Karpas-422 (cell line): ENCODE measurements around the gene OPCML. TPM values are rescaled to one million over a fixed set of nuclear protein-coding genes. Genes with fewer than 3 reads are reported as not detected.

ENCODE experiments used
- DNase-seq: peaks from one replicate; pipeline ENCODE4 v3.0.0-alpha.2; 2015
- H2AFZ ChIP-seq: fragments of 200-600 bp; sonication (generic); 2 replicates; pipeline ENCODE4 v1.6.1; 2014; ENCODE audit warnings: antibody characterized with exemption, low read length, mixed read lengths
- H3K27ac ChIP-seq: fragments of 200-600 bp; sonication (generic); 2 replicates; pipeline ENCODE4 v1.5.1; 2014; ENCODE audit warnings: mild to moderate bottlenecking, low read length, moderate library complexity
- H3K27me3 ChIP-seq: fragments of 200-600 bp; sonication (generic); 2 replicates; pipeline ENCODE4 v1.6.1; 2014; ENCODE audit warnings: low read length, mixed read lengths
- H3K36me3 ChIP-seq: fragments of 200-600 bp; sonication (generic); 2 replicates; pipeline ENCODE4 v1.6.1; 2014; ENCODE audit warnings: low read length, mixed read lengths; ENCODE audit not compliant: insufficient read depth
- H3K4me1 ChIP-seq: fragments of 200-600 bp; sonication (generic); 2 replicates; pipeline ENCODE4 v1.6.1; 2014; ENCODE audit warnings: mild to moderate bottlenecking, low read length, mixed read lengths
- H3K4me2 ChIP-seq: fragments of 200-600 bp; sonication (generic); 2 replicates; pipeline ENCODE4 v1.6.1; 2014; ENCODE audit warnings: low read length, low read depth, mild to moderate bottlenecking; ENCODE audit not compliant: poor library complexity, severe bottlenecking
- H3K4me3 ChIP-seq: fragments of 200-600 bp; sonication (generic); 2 replicates; pipeline ENCODE4 v1.5.1; 2014; ENCODE audit warnings: mild to moderate bottlenecking, antibody characterized with exemption, low read length, mixed read lengths
- H3K79me2 ChIP-seq: fragments of 200-600 bp; sonication (generic); 2 replicates; pipeline ENCODE4 v1.6.1; 2014; ENCODE audit warnings: mild to moderate bottlenecking, low read length, mixed read lengths
- H3K9ac ChIP-seq: fragments of 200-600 bp; sonication (generic); 2 replicates; pipeline ENCODE4 v1.6.0; 2014; ENCODE audit warnings: low read length
- H3K9me2 ChIP-seq: fragments of 200-600 bp; sonication (generic), shearing (Covaris generic); replicated peaks from 2 replicates; pipeline ENCODE4 v1.6.0; 2014; ENCODE audit warnings: mild to moderate bottlenecking, low read length, moderate library complexity; ENCODE audit not compliant: insufficient read depth
- H3K9me3 ChIP-seq: fragments of 300-700, 200-600 bp; sonication (generic); 2 replicates; pipeline ENCODE4 v1.6.1; 2014; ENCODE audit warnings: low read length, mixed read lengths
- H4K20me1 ChIP-seq: fragments of 200-600 bp; sonication (generic); 2 replicates; pipeline ENCODE4 v1.6.1; 2014; ENCODE audit warnings: mild to moderate bottlenecking, antibody characterized with exemption, low read length, low read depth; ENCODE audit not compliant: insufficient read depth
- total RNA-seq: library from RNA; depleted of rRNA; stranded (reverse); fragments of >200 nt; shearing (Covaris generic); gene quantifications from 2 replicates; pipeline ENCODE4 v1.2.3, GENCODE V29; 2014; ENCODE audit warnings: low replicate concordance

OPCML gene
- total RNA-seq, 1 experiment from 2014 or later = not detected

GRCh38 chr11:133530501-133530835, 1.8 kb downstream of the OPCML start:
- Histone ChIP-seq H3K9me2 (no peaks in the 10 kb centered on the region), H3K4me1 (no peaks in the 10 kb centered on the region), H4K20me1 (no peaks in the 10 kb centered on the region)

GRCh38 chr11:133529807-133530500, 2.3 kb downstream of the OPCML start:
- Histone ChIP-seq H3K36me3 (no peaks in the 10 kb centered on the region), H3K4me1 (no peaks in the 10 kb centered on the region), H3K9me3 (no peaks in the 10 kb centered on the region), H3K79me2 (no peaks in the 10 kb centered on the region), H3K9ac (no peak overlapping the region), H3K27ac (no peak overlapping the region), H2AFZ (no peak overlapping the region), H3K9me2 (no peaks in the 10 kb centered on the region), H3K4me3 (no peak overlapping the region), H3K27me3 (no peaks in the 10 kb centered on the region), H3K4me2 (no peak overlapping the region), H4K20me1 (no peaks in the 10 kb centered on the region)
- no peak for DNase-seq

More at GRCh38 chr11:133530501-133530835, 1.8 kb downstream of the OPCML start:
- no peak overlapping the region for H3K4me2 ChIP-seq
- no peaks in the 10 kb centered on the region for H3K27me3 ChIP-seq
- no peak overlapping the region for H3K9ac ChIP-seq
- H3K9me3 ChIP-seq = no peaks in the 10 kb centered on the region
- H3K36me3 ChIP-seq = no peaks in the 10 kb centered on the region
- no peaks in the 10 kb centered on the region for H3K79me2 ChIP-seq
- no peak overlapping the region for H3K27ac ChIP-seq
- H2AFZ ChIP-seq = no peak overlapping the region
- no peak for DNase-seq
- H3K4me3 ChIP-seq = no peak overlapping the region

- Histone ChIP-seq H3K79me2 (no peaks in the 10 kb centered on the region), H3K9ac (no peak overlapping the region), H3K4me3 (no peak overlapping the region), H3K4me2 (no peak overlapping the region), H4K20me1 (no peaks in the 10 kb centered on the region), H3K9me3 (no peaks in the 10 kb centered on the region), H3K36me3 (no peaks in the 10 kb centered on the region), H3K4me1 (no peaks in the 10 kb centered on the region), H3K27ac (no peak overlapping the region), H3K9me2 (no peaks in the 10 kb centered on the region), H2AFZ (no peak overlapping the region), H3K27me3 (no peaks in the 10 kb centered on the region)
- DNase-seq = no peak
Observed at GRCh38 chr11:133526790-133527189, 5.5 kb downstream of the OPCML start.

GRCh38 chr11:133525976-133526375, 6.3 kb downstream of the OPCML start:
- Histone ChIP-seq H3K9ac (no peak overlapping the region), H4K20me1 (no peaks in the 10 kb centered on the region), H3K9me2 (no peaks in the 10 kb centered on the region), H3K4me3 (no peak overlapping the region), H3K27ac (no peak overlapping the region), H3K4me1 (no peaks in the 10 kb centered on the region), H3K9me3 (no peaks in the 10 kb centered on the region), H3K4me2 (no peak overlapping the region), H2AFZ (no peak overlapping the region), H3K79me2 (no peaks in the 10 kb centered on the region), H3K36me3 (no peaks in the 10 kb centered on the region), H3K27me3 (no peaks in the 10 kb centered on the region)
- DNase-seq = no peak

GRCh38 chr11:133524488-133524887, 7.8 kb downstream of the OPCML start:
- Histone ChIP-seq H3K4me3 (no peak overlapping the region), H3K27me3 (no peaks in the 10 kb centered on the region), H3K27ac (no peak overlapping the region), H3K4me2 (no peak overlapping the region), H3K9ac (no peak overlapping the region), H2AFZ (no peak overlapping the region), H3K9me3 (no peaks in the 10 kb centered on the region), H3K36me3 (no peaks in the 10 kb centered on the region), H3K4me1 (no peaks in the 10 kb centered on the region), H3K9me2 (no peaks in the 10 kb centered on the region), H3K79me2 (no peaks in the 10 kb centered on the region), H4K20me1 (no peaks in the 10 kb centered on the region)
- no peak for DNase-seq

GRCh38 chr11:133522344-133522743, 10.0 kb downstream of the OPCML start:
- no peaks in the 10 kb centered on the region for H3K9me2 ChIP-seq
- no peak overlapping the region for H3K27ac ChIP-seq
- H3K4me1 ChIP-seq = no peaks in the 10 kb centered on the region
- no peak for DNase-seq
- no peaks in the 10 kb centered on the region for H3K9me3 ChIP-seq
- no peaks in the 10 kb centered on the region for H4K20me1 ChIP-seq
- no peak overlapping the region for H3K9ac ChIP-seq
- no peaks in the 10 kb centered on the region for H3K79me2 ChIP-seq
- H2AFZ ChIP-seq = no peak overlapping the region
- no peak overlapping the region for H3K4me3 ChIP-seq
- no peaks in the 10 kb centered on the region for H3K27me3 ChIP-seq
- no peak overlapping the region for H3K4me2 ChIP-seq
- H3K36me3 ChIP-seq = no peaks in the 10 kb centered on the region

GRCh38 chr11:133521502-133521901, 10.8 kb downstream of the OPCML start:
- H3K9me3 ChIP-seq = no peaks in the 10 kb centered on the region
- no peaks in the 10 kb centered on the region for H4K20me1 ChIP-seq
- no peak overlapping the region for H3K4me3 ChIP-seq
- no peaks in the 10 kb centered on the region for H3K27me3 ChIP-seq
- no peaks in the 10 kb centered on the region for H3K36me3 ChIP-seq
- no peaks in the 10 kb centered on the region for H3K4me1 ChIP-seq
- H3K9me2 ChIP-seq = no peaks in the 10 kb centered on the region
- no peak overlapping the region for H3K9ac ChIP-seq
- H2AFZ ChIP-seq = no peak overlapping the region
- H3K4me2 ChIP-seq = no peak overlapping the region
- H3K79me2 ChIP-seq = no peaks in the 10 kb centered on the region
- no peak overlapping the region for H3K27ac ChIP-seq
- DNase-seq = no peak

GRCh38 chr11:133520707-133521106, 11.6 kb downstream of the OPCML start:
- Histone ChIP-seq H3K4me3 (no peak overlapping the region), H3K4me1 (no peaks in the 10 kb centered on the region), H2AFZ (no peak overlapping the region), H3K9ac (no peak overlapping the region), H3K9me3 (no peaks in the 10 kb centered on the region), H4K20me1 (no peaks in the 10 kb centered on the region), H3K4me2 (no peak overlapping the region), H3K79me2 (no peaks in the 10 kb centered on the region), H3K27ac (no peak overlapping the region), H3K36me3 (no peaks in the 10 kb centered on the region), H3K9me2 (no peaks in the 10 kb centered on the region), H3K27me3 (no peaks in the 10 kb centered on the region)
- DNase-seq = no peak
